IPS-11a (cell line): ENCODE results near the gene POLN.

Experiments
- H3K4me3 ChIP-seq: one replicate; pipeline ENCODE4 v1.5.1; 2013; ENCODE audit warnings: low read depth, low read length, control low read depth

Gene POLN

GRCh38 chr4:2252530-2253091 lies 10.7 kb upstream of the POLN start:
- no peak overlapping the region for H3K4me3 ChIP-seq

DNA sequence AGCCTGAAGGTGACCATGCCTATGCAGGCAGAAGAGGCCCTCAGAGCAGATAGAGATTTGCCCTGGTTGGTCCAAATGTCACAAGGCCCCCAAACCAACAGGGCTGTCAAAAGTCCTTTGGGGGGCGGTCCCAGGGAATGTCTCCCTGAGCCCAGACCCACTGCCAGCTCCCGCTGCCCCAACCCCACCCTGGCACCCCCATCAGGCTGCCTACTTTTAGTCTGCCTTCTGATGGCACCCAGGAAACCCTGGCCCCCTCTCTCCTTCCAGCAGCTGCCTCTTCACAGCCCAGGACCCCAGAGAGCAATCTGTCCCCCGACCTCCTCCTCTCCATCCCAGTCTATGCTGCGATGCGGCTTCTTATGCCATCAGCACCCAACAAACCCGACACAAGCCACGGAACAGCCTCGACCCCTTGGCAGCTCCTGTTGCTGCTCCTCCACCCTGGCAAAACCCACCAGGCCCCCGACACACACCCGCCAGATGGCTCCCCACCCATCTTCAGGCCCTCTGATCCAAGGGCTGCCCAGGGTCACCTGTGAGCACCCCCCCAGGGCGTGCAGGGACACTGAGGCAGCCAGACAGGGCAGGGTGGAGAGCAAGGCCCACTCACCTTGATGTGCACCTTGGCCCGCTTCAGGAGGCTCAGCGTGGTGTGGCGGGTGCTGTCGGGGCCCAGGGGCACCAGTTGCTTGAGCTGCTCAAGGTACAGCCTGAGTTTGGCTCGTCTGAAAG lies 10.0 kb upstream of the POLN start:
- no peak overlapping the region for H3K4me3 ChIP-seq

DNA sequence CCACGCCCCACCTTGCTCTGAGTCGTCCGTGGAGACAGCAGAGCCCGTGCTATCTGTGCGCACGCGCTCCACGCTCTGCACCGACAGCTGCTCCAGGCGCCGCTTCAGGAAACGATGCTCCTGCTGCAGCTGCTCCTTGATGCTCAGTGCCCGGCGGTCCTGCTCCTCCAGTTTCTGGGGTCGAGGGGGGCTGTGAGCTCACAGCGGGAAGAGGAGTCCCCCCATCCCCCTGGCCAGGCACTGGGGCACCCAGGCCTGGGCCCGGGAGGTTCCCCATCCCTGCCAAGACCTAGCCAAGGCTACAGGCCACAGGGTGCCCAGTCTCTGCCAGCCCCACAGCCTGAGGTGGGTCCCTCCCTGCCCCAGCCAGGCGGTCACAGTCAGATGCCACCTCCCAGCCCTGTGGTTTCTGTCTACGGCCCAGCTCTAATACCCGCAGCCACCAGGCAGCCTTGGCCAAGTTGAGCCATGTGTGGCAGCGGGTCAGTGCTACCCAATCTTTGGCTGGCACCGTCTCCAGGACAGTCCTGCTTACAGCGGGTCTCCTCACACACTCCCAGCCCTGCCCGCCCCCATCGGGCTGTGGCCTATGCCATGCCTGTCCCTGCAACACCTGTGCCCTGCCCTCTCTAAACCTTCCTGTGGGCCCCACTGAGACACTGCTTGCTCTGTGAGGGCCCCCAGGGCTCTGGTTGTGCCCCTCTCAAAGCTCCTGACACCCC lies 9.3 kb upstream of the POLN start:
- H3K4me3 ChIP-seq: no peak overlapping the region

DNA sequence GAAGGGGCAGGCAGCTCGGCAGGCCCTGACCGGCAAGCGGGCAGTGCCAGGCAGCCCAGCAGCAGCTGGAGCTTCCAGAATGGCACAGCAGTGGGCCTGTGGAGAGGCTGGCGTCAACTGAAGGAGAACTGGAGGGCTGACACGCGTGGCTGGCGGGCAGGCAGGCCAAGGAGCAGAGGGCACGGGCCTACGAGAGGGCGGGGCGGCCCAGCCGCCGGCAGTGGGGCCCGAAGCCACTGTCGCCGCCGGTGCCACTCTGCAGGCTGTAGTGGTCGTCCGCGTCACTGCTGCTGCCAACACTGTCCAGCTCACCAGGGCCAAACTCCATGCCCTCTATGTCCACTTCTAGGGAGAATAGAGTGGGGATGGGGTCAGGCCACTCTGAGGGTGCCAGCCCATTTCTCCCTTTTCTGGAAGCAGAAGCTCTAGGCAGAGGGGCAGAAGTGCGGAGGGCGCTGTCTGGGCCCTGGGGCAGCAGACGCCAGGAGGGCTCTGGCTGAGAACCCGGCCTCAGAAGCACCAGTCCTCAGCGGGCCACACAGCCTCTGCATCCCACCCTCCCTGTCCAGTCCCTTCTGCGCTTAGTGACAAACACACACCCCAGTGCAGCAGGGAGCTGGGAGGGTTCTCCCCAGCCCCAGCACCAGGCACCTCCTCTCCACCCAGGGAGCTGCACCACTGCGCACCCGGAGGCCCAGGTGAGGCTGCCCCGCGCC lies 8.6 kb upstream of the POLN start:
- no peak overlapping the region for H3K4me3 ChIP-seq

DNA sequence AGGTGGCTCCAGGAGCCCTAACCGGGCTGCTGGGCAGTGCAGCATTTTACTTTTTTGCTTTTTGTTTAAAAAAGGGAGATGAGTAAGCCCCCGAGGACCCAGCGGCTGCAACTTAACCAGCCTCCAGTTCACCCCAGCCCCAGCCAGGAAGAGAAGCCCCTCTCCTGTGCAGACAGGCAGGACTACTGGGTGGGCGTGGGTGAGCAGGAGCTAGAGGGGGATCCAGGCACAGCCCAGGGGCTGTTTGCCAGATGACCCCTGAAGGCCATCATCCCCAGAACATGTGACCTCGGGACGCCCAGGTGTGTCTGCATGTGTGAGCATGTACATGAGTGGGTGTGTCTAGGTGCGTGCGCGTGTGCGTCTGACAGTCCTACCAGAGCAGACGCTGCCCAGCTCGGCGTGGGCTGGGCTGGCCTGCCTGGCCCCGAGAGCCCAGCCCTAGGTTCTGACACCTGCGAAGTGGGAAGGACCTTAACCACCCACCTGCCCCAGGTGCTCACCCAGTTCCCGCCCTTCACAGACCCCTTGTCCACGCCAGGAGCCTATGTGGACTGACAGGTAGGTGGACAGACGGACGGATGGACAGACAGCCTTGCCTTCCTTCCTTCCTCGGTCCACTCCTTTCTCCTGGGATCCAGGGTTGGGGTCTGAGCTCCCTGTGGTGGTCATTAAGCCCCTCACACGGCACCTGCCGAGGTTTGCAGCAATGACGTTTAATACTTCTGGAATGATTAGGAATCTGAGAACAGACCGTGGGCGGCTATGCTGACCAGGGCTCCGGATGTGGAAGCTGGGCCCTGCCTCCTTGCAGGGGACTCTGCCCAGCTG lies 7.8 kb upstream of the POLN start:
- H3K4me3 ChIP-seq: no peak overlapping the region

GRCh38 chr4:2248821-2249261 lies 6.9 kb upstream of the POLN start:
- H3K4me3 ChIP-seq: no peak overlapping the region

DNA sequence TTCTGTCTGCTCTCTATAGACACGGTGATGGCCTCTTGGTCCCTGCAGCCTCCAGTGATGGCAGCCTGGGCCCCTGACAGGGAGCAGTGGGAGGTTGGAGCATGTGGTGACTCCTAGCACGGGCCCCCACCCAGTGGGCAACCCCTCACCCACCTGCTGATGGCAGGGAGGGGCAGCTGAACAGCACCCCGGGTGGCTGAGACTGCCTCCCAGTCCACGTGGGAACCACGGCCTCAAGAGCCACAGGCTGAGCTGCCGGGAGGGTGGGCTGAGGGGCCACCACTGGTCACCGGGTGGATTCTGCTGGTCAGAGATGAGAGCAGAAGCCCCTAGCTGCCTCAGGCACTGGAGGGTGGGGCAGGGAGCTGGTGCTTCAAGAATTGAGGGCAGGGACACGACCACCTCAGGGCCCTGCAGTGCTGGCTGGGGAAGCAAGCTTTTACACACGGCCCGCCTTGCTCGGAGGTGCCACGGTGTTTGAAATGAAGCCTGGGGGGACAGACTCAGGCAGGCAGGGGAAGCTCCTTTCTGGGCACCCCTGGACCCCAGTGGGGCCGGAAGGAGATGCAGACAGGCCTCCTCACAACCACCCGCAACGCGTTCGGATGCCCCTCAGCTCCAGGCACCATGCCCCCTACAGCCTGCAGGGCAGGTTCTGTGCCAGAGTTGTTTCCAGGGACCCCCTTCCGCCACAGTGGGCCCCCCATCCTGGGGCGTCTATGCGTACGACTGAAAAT lies 6.3 kb upstream of the POLN start:
- H3K4me3 ChIP-seq: no peak overlapping the region

- H3K4me3 ChIP-seq: no peak overlapping the region
These were observed 5.5 kb upstream of the POLN start for GRCh38 chr4:2247128-2248043.

- H3K4me3 ChIP-seq: no peak overlapping the region
These were observed 4.6 kb upstream of the POLN start for GRCh38 chr4:2246384-2247127.

GRCh38 chr4:2245787-2246275 lies 3.9 kb upstream of the POLN start:
- no peak overlapping the region for H3K4me3 ChIP-seq

DNA sequence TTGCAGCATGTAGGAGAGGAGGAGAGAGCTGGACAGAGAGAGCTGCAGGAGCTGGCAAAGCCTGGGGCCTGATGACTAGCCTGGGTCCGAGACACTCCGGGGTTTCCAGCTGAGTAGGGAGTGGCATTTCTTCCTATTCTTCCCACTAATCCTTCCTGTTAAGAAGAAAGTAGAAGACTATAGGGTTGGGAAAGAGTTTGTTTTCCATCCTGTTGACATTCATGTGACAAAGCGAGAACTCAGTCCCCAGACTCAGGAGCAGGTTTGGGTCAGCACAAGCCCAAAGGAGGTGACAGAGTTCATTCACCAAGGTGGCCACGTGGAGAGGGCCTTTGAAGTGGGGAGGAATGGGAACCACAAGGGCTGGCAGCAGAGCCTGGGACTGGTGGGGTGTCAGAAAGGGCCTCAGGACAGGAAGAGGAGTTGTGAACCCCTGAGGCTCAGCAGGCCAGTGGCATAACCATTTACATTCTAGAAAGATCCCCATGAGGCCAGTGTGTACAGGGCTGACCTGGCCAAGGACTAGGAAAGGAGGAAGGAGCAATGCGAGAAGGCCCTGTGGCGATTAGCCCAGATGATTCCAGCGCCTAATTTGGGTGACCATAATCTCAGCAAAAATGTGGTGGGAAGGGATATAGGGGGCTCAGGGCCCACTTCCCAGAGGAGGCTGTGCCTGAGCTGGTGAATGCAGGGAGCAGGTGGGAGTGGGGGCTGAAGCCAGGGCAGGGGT lies 3.3 kb upstream of the POLN start:
- no peak overlapping the region for H3K4me3 ChIP-seq

DNA sequence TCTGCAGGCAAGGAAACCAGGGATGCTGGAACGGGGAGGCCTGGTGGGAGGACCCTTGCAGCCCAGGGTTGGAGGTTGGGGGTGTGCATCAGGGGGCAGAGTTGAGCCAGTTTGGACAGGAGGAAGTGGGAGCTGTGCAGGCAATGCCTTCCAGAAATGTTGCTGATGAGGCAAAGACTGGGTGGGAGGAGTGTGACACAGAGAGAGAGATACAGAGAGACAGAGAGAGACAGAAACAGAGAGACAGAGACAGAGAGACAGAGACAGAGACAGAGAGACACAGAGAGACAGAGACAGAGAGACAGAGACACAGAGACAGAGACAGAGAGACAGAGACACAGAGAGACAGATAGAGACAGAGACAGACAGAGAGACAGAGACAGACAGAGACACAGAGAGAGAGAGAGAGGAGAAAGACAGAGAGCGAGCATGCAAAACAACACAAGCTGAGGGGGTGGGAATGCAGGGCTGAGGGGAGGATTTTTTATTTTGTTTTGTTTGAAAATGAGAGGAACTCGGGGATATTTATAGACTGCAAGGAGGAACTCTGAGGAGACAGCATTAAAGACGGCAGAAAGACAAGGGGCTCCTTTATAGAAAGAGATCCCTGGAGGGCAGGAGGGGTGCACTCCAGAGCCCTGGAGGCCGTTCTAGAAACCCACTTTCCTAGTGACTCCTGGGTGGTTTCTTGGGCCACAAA lies 1.9 kb upstream of the POLN start:
- H3K4me3 ChIP-seq: no peak overlapping the region

DNA sequence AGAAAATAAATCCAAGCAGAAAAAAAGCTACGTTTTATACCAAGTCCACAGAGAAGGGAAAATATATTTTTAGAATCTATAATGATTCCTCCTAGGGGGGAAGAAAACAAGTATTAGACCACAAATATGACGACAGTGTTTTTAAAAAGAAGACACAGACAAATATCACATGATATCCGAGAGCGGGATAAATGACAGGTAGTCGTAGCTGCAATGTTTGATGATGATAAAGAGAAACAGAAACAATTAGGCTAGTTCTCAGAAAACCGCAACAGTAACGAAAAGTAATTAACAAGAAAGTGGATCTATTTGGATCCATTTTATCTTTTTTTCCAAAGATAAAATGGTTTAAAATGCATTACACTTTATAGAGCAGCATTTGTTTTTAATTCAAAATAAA lies 918 bp downstream of the POLN start:
- peak overlapping the region; percentile 62 for H3K4me3 ChIP-seq

DNA sequence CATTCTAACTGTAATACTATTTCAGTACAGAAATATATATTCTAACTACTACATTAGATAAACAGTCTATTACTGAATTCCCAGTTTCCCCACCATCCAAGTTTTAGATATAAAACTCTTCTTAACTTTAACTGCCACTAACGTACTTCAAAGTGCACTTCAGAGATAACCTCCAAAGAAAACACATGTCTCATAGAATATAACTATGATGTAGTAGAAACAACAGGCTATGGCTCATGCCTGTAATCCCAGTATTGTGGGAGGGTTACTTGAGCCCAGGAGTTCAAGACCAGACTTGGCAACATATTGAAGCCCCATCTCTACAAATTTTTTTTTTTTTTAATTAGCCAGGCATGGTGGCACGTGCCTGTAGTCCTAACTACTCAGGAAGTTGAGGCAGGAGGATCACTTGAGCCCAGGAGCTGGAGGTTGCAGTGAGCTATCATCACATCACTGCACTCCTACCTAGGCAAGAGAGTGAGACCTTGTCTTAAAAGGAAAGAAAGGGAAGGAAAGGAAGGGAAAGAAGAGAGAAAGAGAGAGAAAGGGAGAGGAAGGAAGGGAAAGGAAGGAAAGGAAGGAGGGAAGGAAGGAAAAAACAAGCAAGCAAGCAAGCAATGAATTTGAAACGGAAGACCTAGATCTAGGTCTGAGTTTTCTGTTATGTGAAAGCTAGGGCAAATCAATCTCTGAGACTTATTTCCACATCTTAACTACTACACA lies 4.8 kb downstream of the POLN start:
- no peak overlapping the region for H3K4me3 ChIP-seq

DNA sequence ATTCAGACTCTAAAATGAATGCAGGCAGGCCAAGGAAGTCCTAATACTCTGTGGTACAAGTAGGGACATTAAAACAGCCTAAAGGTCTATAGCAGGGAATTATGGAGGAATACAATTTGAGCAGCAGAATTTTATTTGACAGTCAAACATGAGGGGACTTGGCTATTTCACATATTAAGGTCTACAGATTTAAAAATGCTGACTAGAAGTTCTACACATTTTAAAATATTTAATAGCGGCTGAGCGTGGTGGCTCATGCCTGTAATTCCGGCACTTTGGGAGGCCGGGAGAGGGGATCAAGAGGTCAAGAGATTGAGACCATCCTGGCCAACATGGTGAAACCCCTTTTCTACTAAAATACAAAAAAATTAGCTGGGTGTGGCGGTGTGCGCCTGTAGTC lies 10.8 kb downstream of the POLN start:
- no peak overlapping the region for H3K4me3 ChIP-seq

GRCh38 chr4:2226261-2226660 lies 15.7 kb downstream of the POLN start:
- no peak overlapping the region for H3K4me3 ChIP-seq
